Umbilical cord (tissue), 1 donor: ENCODE data around the gene OR9G1. TPM values are rescaled to one million over a fixed set of nuclear protein-coding genes. Genes with fewer than 3 reads are reported as not detected.

ENCODE experiments used
- total RNA-seq: library from RNA; depleted of rRNA; stranded (reverse); fragments of >200 nt; gene quantifications from one replicate; pipeline ENCODE4 v1.2.3, GENCODE V29; 2014; ENCODE audit warnings: low replicate concordance; ENCODE audit not compliant: insufficient read depth

OR9G1 gene
- total RNA-seq, 1 donor from 2014 or later: 4.6 TPM

Other genes with a start within 250 kb of the OR9G1 start
- gene OR5M3, start 225.7 kb upstream of the OR9G1 start, total RNA-seq: 5.8 TPM
- not detected for gene OR5M8, start 207.7 kb upstream of the OR9G1 start, total RNA-seq
- gene OR5M11, start 155.8 kb upstream of the OR9G1 start, total RNA-seq: not detected
- gene OR5M10, start 121.4 kb upstream of the OR9G1 start, total RNA-seq: not detected
- 2.2 TPM for gene OR5M1, start 84.2 kb upstream of the OR9G1 start, total RNA-seq
- 1.2 TPM for gene OR5AP2, start 56.7 kb upstream of the OR9G1 start, total RNA-seq
- gene OR5AR1, start 35.4 kb upstream of the OR9G1 start, total RNA-seq: 13.7 TPM
- gene OR9G4, start 49.6 kb downstream of the OR9G1 start, total RNA-seq: 1.2 TPM